Posterior cingulate gyrus (tissue), 11 donors: Measurements from ENCODE around the gene RPS6KA3.
"Not testable (repeated sequence)": the region's sequence is repeated elsewhere in the genome, so short reads cannot be mapped to it uniquely, and the experiment has no call there.

Experiments
- DNase-seq, 10 donors: peaks; one replicate each; pipeline versions ENCODE4 v3.0.0 to v3.0.0-alpha.2; 2020 to 2021; ENCODE audit warnings: mixed read lengths in 3 of 10
- intact Hi-C: fragments of 100-400 bp; cut with DNase I; formaldehyde crosslinking; loops from one replicate; pipeline ENCODE4 v1.15.1; 2023

The RPS6KA3 gene

DNA sequence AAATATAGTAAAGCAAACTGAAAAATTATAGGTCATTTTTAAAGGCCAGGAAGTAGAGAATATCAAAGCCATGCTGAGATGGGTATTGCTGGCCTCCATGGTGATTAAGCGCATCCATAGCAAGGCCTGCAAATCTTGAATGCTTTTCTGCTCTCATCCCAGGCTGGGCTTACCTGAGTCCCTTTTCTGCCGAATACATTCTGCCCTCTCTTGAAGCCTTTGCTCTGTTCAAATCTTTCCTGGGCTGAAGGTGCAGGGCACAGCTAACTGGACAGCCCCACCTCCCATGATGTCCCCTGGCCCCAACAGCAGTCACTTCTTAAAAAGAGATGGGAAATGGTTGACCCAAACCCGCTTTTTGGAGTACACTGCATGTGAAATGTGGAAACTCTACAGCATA, 115.0 kb downstream of the RPS6KA3 start:
- no peak for DNase-seq
- intact Hi-C loops, result no loop called here

DNA sequence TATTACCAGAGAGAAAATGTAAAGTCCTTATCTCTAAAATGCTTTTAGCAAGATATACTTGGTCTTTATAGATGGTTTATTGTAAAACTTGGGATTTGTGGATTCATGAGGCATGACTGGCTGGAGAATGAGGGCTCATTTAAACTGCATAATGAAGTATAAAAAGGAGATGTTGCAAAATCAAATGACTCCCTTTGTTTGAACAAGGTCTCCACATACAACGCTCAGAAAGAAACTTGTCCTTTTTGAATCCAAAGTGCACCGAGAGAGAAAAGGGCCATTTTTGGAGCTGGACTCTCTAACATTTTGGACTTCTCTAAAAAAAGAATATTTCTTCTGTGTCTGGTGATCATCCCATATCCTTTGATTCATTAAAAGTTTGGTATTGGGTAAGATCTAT, 117.4 kb downstream of the RPS6KA3 start:
- intact Hi-C loops, result no loop called here
- DNase-seq, result no peak

DNA sequence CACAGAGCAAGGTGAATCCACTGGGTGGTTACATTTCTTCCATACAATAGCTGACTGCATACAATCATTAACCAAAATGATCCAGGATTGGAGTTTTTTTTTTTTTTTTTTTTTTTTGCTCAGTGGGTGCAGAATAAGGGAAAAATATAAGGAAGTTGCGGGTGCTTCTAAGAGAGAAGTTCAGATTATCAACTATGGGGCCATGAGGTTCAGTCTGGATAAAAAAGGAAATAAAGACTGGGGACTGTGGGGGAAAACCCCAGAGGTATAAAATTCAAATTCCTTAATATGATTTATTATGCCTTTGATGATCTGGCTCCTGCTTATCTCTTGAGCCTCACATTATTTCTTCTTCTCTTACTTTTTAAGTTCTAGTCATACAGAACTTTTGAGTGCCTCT, 119.1 kb downstream of the RPS6KA3 start:
- DNase-seq, result no peak
- intact Hi-C loops, result no loop called here

DNA sequence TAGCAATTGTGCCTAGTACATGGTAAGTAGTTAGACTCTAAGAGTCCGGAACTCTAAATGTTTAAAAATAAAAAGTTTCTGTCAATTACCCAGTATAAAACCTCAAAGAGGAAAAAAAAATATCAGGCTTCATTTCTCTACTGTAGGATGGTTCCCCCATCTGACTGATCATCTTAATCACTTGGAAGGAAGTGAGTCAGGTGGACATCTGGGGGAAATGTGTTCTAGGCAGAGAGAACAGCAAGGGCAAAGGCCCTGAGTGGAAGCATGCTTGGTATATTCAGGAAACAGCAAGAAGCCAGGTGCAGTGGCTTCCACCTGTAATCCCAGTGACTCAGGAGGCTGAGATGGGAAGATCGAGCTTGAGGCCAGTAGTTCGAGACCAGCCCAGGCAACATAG, 122.2 kb downstream of the RPS6KA3 start:
- intact Hi-C loops, result no loop called here
- no peak for DNase-seq

DNA sequence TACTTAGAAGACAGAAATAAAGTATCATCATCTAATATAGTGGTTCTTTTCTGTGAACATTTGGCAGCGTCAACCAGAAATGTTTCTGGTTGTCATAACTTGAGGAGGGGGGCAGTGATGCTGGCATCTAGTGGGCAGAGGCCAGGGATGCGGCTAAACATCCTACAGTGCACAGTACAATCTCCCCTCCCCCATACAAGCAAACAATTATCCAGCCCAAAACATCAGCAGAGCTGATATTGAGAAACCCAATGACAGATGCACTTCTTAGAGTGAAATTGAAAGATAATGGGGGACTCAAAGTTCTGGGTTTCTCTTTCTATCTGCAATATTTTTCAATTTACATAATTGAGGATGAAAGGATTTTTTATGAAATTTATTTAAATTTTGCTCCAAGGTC, 123.1 kb downstream of the RPS6KA3 start:
- intact Hi-C loops, result no loop called here
- DNase-seq, result no peak

DNA sequence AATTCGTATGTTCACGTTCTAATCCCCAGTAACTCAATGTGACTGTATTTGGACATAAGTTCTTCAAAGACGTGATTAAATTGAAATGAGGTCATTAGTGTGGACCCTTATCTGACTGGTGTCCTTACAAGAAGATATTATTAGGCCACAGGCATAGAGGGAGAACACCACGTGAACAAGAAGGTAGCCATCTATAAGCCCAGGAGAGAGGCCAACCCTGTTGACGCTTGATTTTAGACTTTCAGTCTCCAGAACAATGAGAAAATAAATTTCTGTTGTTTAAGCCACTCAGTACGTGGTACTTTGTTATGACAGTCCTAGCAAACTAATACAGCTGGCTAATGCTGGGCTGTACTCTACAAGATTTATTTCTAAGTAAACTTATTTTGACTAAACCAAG, 123.6 kb downstream of the RPS6KA3 start:
- intact Hi-C loops, result no loop called here
- no peak for DNase-seq

DNA sequence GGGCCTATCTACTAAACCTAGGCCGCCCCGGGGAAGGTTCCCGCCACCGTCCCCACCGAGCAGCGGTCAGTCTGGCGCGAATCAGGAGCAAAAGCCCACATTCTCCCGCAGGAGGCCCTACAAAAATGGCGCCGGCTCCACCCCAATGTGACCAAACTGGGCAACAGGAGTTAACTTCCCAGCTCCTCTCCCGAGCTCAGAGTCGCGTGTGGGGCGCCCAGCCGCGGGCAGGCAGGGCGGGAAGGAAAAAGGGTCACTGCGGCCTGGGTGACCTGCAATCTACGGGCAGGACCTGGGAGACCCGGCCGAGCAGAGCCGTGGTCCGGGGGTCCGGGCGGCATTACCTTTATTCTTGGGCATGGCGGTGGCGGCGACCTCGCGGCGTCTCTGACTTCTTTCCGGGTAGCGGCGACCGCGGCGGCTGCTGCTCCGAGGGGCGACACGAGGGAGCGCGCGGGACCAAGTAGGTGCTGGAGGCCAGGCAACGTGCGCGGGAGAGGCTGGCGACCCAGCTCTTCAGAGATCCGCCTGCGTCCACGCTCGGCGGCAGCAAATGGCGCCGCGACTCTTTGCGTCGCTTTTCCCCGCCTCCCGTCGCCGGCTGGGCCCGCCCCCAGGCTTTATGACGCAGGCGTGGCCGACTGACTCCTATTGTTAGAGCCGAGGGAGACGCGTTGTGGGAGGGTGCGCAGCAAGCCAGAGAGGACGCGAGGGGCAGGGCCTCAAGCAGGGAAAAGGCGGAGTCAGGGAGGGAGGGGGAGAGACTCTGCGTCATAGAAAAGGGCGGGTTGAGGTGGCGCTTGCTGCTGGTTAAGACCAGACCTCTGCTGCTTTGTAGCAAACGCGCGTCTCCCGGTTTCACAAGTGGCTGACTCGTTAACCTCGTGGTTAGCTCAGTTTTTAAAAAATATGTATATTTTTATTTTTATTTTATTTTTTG, 125.2 kb downstream of the RPS6KA3 start, which contains the start of gene EIF1AX:
EIF1AX (minus strand) TSS at position 558 of the 940 bp plus-strand sequence; CDS start at position 360, 198 bp downstream.
- intact Hi-C loops, result no loop called here
- peak; percentile 91 to 100 (median 98) for DNase-seq

DNA sequence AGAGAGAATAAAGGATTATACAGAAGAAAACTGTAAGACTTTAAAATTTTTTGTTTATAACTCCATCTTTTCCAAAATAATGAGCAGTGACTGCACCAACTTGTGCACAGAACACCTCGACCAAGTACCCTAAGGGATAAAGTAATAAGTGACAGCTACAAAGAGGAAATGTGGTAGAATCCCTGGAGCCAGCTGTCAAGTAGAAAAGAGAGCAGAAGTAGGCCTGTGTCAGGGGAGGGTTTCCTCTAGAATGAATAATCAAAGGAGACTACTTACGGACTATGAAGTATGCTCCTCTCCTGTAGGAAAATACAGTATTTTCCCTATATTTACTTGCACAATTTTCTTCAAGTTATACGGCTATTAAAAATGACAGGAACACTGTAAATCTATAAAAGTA, 126.3 kb downstream of the RPS6KA3 start:
- intact Hi-C loops, result no loop called here
- DNase-seq, result no peak

DNA sequence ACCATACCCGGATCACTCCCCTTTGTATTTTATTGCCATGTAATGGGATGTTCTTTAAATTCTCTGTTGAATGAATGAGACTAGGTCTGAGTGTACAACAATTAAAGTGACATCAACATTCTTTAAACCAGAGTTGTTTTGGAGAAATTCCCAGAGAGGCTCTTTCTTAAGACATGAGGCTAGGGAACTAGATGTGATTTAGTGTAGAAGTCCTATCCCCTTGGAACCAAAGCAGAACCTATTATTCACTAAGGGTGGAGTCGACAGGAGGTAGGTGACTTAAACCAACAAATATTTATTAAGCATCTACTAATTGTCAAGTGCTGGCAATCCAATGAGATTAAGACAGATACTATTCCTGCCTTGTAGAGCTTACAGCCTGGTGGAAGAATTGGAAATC, 126.7 kb downstream of the RPS6KA3 start:
- DNase-seq, result no peak
- intact Hi-C loops, result loop anchor here (10.0 kb wide), 1 partner anchor 235 kb away; no protein-coding TSS in a partner anchor

DNA sequence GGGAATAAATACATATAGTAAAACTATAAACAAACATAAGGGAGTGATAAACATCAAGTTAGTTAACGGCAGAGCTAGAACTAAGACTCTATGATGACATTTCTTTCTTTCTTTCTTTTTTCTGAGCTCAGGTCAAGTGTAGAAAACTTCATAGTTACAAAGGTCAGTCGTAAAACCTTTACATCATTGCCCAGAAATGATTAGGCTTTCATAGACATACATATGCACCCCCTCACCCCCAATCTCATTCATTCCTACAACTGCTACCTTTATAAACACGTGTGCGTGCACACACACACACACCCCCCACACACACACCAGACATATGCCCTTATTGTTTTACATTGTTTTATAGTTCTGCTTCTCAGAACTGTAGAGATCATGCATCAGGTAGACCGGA, 130.8 kb downstream of the RPS6KA3 start:
- DNase-seq, result no peak
- intact Hi-C loops, result loop anchor here (10.0 kb wide), 1 partner anchor 231 kb away; no protein-coding TSS in a partner anchor

DNA sequence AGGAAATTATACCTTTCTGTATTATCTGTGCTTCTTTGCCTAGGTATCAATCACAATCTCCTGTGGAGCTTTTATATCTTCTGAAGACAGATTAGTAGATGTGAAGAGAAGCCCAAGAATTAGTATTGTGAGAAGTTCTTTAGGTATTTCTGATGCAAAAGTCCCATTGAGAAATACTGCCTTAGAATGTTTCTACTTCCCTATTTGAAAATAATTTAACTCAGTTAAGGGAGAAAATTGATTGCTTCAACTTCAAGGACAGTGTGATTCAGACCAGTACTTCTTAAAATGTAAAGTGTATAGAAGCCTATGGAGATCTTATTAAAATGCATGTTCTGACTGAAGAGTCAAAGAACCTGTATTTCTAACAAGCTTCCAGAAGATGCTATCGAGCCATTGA, 134.0 kb downstream of the RPS6KA3 start:
- intact Hi-C loops, result loop anchor here (10.0 kb wide), 1 partner anchor 228 kb away; no protein-coding TSS in a partner anchor
- no peak for DNase-seq

DNA sequence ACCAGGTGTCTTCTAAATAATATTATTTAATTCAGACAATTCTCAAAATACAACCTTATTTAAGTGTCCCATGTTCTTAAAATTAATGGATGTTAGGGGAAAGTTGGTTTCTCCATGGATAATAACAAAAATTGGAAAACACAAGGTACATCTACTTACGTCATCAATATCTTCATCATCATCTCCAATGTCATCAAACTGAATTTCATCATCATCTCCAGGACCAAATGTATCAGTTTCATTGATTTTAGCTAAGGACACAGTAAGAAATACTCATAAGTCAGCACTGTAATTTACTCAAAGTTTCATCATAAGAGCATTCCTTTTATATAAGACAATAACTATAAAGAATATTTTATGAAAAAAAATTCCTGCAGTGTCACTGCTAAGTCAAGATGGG, 136.4 kb downstream of the RPS6KA3 start:
- DNase-seq, result no peak
- intact Hi-C loops, result loop anchor here (10.0 kb wide), 1 partner anchor 226 kb away; no protein-coding TSS in a partner anchor

DNA sequence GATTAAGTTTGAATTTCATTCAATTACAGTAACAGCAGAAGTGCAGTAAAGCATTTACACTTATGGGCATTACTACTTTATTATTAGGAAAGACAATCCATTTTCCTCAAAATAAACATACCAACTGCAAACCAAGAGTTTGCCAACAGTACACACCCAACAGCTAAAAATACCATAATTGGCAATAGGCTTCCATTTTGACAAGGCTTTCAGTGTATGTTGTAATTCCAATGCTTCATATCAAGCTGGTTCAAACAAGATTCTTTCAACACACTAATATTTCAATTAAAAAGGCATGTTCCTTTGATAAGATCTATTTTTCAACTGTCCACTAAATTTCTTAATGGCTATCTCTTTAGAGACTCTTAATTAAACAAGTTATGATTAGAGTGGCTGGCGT, 137.2 kb downstream of the RPS6KA3 start:
- intact Hi-C loops, result no loop called here
- DNase-seq, result no peak

DNA sequence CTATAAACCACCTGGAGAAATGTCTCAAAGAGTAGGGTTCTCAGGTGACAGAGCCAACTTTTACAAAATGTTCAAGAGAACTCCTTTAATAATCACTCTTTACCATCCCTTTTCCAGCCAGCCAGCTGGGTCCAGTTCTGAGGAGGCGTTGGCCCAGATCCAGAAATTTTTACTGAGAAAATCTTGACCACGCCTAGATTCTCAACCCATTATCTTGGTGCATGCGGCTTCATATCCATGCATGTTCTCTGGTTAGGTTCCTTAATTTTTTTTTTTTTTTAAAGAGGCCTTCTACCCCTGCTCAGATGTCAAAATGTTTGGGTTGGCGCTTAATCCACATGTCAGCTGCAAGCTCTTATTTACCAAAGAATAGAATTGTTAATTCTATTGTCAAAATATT, 138.0 kb downstream of the RPS6KA3 start:
- no peak for DNase-seq
- intact Hi-C loops, result no loop called here

DNA sequence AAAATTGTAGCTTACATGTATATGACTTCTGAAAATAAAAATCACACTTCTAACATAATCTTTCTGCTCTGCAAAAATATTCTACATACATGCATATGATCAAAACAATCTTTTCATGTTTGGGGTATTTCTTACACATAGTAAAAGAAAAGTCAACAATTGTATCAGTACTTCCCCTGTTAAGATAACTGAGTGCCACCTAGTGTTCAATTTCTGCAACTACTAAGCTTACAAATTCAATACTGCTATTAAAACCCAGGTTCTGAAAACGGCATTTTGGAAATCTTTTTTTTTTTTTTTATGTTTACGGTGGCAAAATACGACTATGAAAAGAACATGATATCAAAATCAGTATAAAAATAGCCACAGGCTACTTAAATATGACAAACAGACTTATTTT, 139.3 kb downstream of the RPS6KA3 start:
- intact Hi-C loops, result not testable (repeated sequence)

DNA sequence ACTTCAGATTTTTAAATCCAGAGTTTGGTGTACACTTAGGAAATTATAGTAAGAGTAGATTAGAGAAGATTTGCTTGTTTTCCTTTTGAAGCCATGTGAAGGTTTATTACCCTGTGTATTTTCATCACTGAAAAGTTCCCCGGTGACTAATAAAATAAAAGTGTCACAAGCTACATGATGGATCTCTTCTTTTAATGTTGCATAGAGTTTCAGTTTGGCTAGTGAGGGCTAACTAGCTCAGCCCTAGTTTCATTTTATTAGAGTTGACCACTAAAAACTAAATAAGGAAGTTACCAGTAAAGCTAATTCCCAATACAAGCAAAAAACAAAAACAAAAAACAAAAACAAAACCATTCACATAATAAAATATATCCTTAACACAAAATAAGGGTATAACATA, 139.9 kb downstream of the RPS6KA3 start:
- intact Hi-C loops, DNase-seq: not testable (repeated sequence)

More for the DNA sequence above, 139.3 kb downstream of the RPS6KA3 start:
- DNase-seq, result not testable (repeated sequence)

DNA sequence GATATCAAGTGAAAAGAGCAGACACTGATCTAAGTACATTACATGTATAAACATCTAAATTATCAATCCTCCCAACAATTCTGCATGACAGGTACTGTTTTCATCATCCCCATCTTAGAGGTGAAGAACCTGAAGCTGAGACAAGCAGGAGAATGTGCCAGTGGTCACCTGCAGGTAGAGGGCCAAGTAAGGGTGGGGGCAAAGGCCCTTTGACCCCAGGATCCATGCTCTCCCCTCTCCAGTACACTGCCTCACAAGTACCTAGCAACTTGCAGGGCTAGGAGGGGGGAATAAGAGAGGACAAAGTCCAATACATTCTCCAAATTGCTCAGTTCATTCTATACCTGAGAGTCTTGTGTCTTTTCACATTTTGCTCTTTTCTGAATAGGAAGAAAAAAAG, 141.7 kb downstream of the RPS6KA3 start:
- intact Hi-C loops, result no loop called here
- DNase-seq, result no peak

DNA sequence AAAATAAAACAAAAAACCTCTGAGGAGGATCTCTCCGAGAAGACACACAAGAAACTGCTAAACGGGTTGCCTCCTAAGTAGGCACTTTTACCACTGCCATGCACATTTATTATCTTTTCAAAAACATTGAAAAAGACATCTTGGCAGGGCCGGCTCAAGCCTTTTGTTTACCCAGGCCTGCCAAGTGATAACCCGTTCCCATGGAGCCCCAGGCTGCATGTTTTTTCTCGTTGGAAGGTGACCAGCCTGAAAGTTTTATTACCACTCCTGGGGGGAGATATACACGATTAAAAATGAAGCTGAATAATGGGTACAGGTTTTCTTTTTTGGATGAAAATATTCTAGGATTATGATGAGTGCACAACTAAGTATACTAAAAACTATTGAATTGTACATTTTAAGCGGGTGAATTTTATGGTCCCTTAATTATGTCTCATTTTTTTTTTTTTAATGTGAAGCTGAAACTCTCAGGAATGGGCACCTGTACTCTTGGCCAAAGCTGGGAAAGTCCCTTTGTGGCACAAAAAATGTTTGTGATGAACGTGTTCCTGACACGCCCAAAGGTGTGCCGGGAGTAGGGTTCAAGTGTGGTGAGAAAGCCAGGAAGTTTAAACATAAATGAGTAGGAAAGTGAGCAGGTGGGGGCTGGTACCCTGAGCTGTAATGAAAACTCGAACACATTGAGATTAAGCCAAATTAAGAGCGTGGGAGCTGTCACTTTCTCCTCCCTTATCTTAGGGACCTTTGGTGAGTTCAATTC, 148.5 kb downstream of the RPS6KA3 start:
- intact Hi-C loops, result no loop called here
- DNase-seq, result no peak

DNA sequence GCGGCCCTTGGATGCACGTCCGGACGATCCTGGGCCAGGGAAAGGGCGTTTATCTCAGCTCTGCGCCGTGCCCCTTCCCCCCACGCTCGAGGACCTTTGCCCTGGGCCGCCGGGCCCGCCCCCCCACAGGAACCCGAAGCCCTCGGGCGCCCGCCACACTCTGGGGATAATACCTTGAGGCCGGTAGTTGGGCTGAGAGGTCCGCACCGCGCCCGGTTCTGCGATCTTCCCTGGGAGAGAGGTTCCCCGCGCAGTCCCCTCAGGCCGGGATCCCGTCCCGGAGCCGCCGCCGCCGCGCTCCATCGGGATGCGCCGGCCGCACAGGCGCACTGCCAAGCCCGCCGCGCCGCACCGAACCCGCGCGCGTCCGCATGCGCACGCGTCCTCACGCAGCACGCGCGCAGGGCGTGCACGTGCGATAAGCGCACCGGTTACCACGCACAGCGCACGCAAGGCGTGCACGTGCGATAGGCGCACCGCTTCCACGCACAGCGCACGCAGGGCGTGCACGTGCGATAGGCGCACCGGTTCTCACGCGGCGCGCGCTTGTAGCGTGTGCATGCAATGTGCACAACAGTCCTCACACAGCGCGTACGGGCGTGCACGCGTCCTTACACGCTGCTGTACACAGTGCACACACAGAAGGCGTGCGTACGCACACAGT, 150.0 kb downstream of the RPS6KA3 start, which contains the start of gene MAP7D2:
MAP7D2 (minus strand) TSS at position 331 of the 664 bp plus-strand sequence; CDS start at position 303, 28 bp downstream.
- peak in 6 of 10 donors; percentile 8 to 91 (median 24) for DNase-seq
- intact Hi-C loops, result no loop called here

DNA sequence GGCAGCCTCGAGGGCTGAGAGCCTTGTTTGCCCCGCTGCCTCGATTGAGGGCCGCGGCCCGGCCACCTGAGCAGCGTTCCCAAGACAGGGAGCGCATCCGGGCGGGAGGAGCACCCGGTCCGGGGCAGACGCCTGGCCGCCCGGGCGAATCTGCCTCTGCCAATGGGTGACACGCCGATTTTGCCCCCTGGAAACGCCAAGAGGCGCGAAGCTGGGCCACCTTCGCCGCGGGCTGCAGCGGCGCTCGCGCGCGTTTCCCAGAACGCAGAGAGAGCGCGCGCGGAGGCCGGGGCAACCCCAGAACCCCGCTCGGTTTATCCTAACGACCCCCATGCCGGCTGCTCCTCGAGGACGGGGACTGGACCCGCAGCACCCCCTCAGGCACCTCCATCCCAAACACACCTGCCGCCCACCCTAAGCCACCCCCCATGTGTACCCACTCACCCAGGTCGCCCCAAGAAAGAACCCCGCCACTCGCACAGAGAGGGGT, 150.6 kb downstream of the RPS6KA3 start:
- intact Hi-C loops, result no loop called here
- DNase-seq, result peak in 2 of 10 donors; percentile 2 to 72
